K562 (cell line): ENCODE measurements around the gene SLC22A1. TPM values are rescaled to one million over a fixed set of nuclear protein-coding genes. Genes with fewer than 3 reads are reported as not detected.

ENCODE experiments used
- ATAC-seq: fragments of 200-7000 bp; cut with Tn5 transposase; 3 replicates; pipeline ENCODE4 v1.9.1; 2020; ENCODE audit warnings: moderate library complexity
- BruUV-seq: library from RNA; stranded (reverse); fragments of 400-500 nt; replicated peaks from 2 replicates; lab custom pipeline; 2021; lab: Mats Ljungman, UMichigan
- CTCF ChIA-PET: fragments of 300-600 bp; formaldehyde crosslinking; extraction: SDS; loops from one replicate; lab custom pipeline; 2021; ENCODE audit warnings: low intra/inter-chr PET ratio; lab: Yijun Ruan, JAX
- POLR2A ChIA-PET: fragments of 300-600, 350-650 bp; sonication (Branson Sonifier 250); formaldehyde crosslinking; extraction: SDS; loops from one replicate; lab custom pipeline; 2021; ENCODE audit warnings: antibody characterized with exemption, inconsistent platforms; lab: Yijun Ruan, JAX
- DNase-seq, 4 experiments: peaks; one replicate each; pipeline versions ENCODE4 v3.0.0 to v3.0.0-alpha.2; 2011 to 2018; ENCODE audit warnings: low spot score in 3 of 4, mixed read lengths in 3 of 4; ENCODE audit errors: extremely low read depth in 1 of 4
- FAIRE-seq: peaks from 2 replicates; lab custom pipeline; 2011; peaks lifted over from hg19 to GRCh38; lab: Jason Lieb, UNC
- H2AFZ ChIP-seq: 2 replicates; pipeline ENCODE4 v1.6.0; 2011; ENCODE audit warnings: low read depth, low read length, control low read depth, inconsistent platforms
- H3K27ac ChIP-seq: fragments of 200-600 bp; 3 replicates; pipeline ENCODE4 v1.8.0; 2011; ENCODE audit warnings: low read depth, mild to moderate bottlenecking, control low read depth, inconsistent platforms, low read length, moderate library complexity, mixed read lengths; ENCODE audit errors: extremely low read depth
- H3K27me3 ChIP-seq, 2 experiments: fragments of 300-600 bp in 1 of 2; 2 replicates in 1 of 2; 3 replicates in 1 of 2; pipeline versions ENCODE4 v1.6.0 to v1.8.0; 2011; ENCODE audit warnings: inconsistent platforms in 2 of 2, low read length in 2 of 2, mild to moderate bottlenecking in 1 of 2, mixed read lengths in 1 of 2, moderate library complexity in 1 of 2; ENCODE audit not compliant: control insufficient read depth in 2 of 2, insufficient read depth in 2 of 2
- H3K36me3 ChIP-seq: fragments of 300-600 bp; 3 replicates; pipeline ENCODE4 v1.8.0; 2011; ENCODE audit warnings: mild to moderate bottlenecking, low read length, inconsistent platforms; ENCODE audit not compliant: control insufficient read depth, insufficient read depth
- H3K4me1 ChIP-seq, 2 experiments: fragments of 200-600 bp in 1 of 2; replicated peaks in 1 of 2; 2 replicates in 1 of 2; 3 replicates in 1 of 2; pipeline versions ENCODE4 v1.5.1 to v1.8.0; 2011; ENCODE audit warnings: inconsistent platforms in 2 of 2, low read length in 2 of 2, mild to moderate bottlenecking in 1 of 2, mixed read lengths in 1 of 2, moderate library complexity in 1 of 2; ENCODE audit not compliant: control insufficient read depth in 2 of 2, insufficient read depth in 2 of 2
- H3K4me2 ChIP-seq: 2 replicates; pipeline ENCODE4 v1.6.1; 2011; ENCODE audit warnings: low read length, control low read depth, inconsistent platforms, mixed read lengths; ENCODE audit not compliant: insufficient read depth
- H3K4me3 ChIP-seq: fragments of 200-600 bp; sonication (generic), shearing (Covaris generic); 2 replicates; pipeline ENCODE4 v1.5.1; 2016; ENCODE audit warnings: control low read depth, inconsistent platforms
- H3K79me2 ChIP-seq: fragments of 200-600 bp; 3 replicates; pipeline ENCODE4 v1.8.0; 2011; ENCODE audit warnings: low read length, inconsistent platforms; ENCODE audit not compliant: control insufficient read depth, insufficient read depth
- H3K9ac ChIP-seq, 2 experiments: 2 replicates each; pipeline versions ENCODE4 v1.6.0 to v1.6.1; 2011; ENCODE audit warnings: low read depth in 2 of 2, low read length in 2 of 2, control low read depth in 1 of 2, inconsistent platforms in 1 of 2, mild to moderate bottlenecking in 1 of 2, mixed read lengths in 1 of 2; ENCODE audit not compliant: insufficient read depth in 1 of 2
- H3K9me1 ChIP-seq: one replicate; pipeline ENCODE4 v1.6.0; 2011; ENCODE audit warnings: inconsistent platforms, mild to moderate bottlenecking, low read length, moderate library complexity; ENCODE audit not compliant: control insufficient read depth, insufficient read depth
- H3K9me3 ChIP-seq: replicated peaks from 2 replicates; pipeline ENCODE4 v1.5.1; 2011; ENCODE audit warnings: low read depth, low read length, inconsistent platforms; ENCODE audit not compliant: control insufficient read depth, insufficient read depth
- H4K20me1 ChIP-seq: replicated peaks from 2 replicates; pipeline ENCODE4 v1.6.1; 2011; ENCODE audit warnings: low read length, inconsistent platforms, mixed read lengths; ENCODE audit not compliant: control insufficient read depth, insufficient read depth
- GABPB1 ChIP-seq: sonication (generic); formaldehyde crosslinking; IDR thresholded peaks from 2 replicates; pipeline ENCODE4 v1.8.0; 2022; ENCODE audit warnings: mild to moderate bottlenecking, missing genetic modification reagents
- ID3 ChIP-seq, 2 experiments: fragments of 250-450 bp in 1 of 2; fragments of 450-650 bp in 1 of 2; sonication (Bioruptor Pico) in 1 of 2; IDR thresholded peaks; 2 replicates each; pipeline versions ENCODE4 v1.6.1 to v1.8.0; 2016 to 2021; ENCODE audit warnings: mild to moderate bottlenecking in 2 of 2, moderate library complexity in 2 of 2, missing compliant biosample characterization in 1 of 2, missing genetic modification characterization in 1 of 2
- NKRF ChIP-seq: fragments of 450-650 bp; IDR thresholded peaks from 2 replicates; pipeline ENCODE4 v1.6.1; 2016; ENCODE audit warnings: borderline replicate concordance
- XRCC3 ChIP-seq: fragments of 450-650 bp; IDR thresholded peaks from 2 replicates; pipeline ENCODE4 v1.6.1; 2017; ENCODE audit warnings: mild to moderate bottlenecking, moderate library complexity
- ZNF263 ChIP-seq: sonication (generic); formaldehyde crosslinking; IDR thresholded peaks from 2 replicates; pipeline ENCODE4 v1.8.0; 2022; ENCODE audit warnings: mild to moderate bottlenecking, missing genetic modification reagents, borderline replicate concordance
- WGBS: fragments of 100-300 bp; shearing (Covaris generic); methylation state at CpG from one replicate; pipeline ENCODE4 v1.1.6; 2016; ENCODE audit warnings: low coverage, mixed read lengths; ENCODE audit not compliant: insufficient coverage; ENCODE audit errors: missing lambda C conversion rate; 5-methylcytosine and 5-hydroxymethylcytosine counted together
- in situ Hi-C: fragments of 300-500 bp; cut with MboI; formaldehyde crosslinking; loops from 4 replicates; pipeline ENCODE4 v1.15.0; 2018; ENCODE audit warnings: inconsistent platforms, mixed read lengths
- intact Hi-C: fragments of 100-400 bp; cut with micrococcal nuclease; formaldehyde crosslinking; loops from 2 replicates; pipeline ENCODE4 v1.14.2; 2022
- polyA plus RNA-seq, 8 experiments: library from polyadenylated mRNA; depleted of rRNA in 4 of 8; stranded (reverse) in 5 of 8; unstranded in 3 of 8; fragments of >200 nt; fragmentation: Nextera tagmentation in 2 of 8; fragmentation: Illumina TruSeq in 1 of 8; extraction: Ambion mirVana in 2 of 8; extraction: Trizol in 1 of 8; gene quantifications; 2 replicates each; pipeline versions ENCODE4 v1.2.1 to v1.2.3, GENCODE V29; 2011 to 2014; ENCODE audit warnings: inconsistent platforms in 1 of 8, missing spikeins in 1 of 8
- total RNA-seq, 7 experiments: library from RNA; depleted of rRNA in 6 of 7; stranded (reverse); fragments of >200 nt in 6 of 7; fragmentation: Illumina TruSeq in 2 of 7; extraction: Trizol in 2 of 7; gene quantifications; 2 replicates each; pipeline versions ENCODE4 v1.2.1 to v1.2.3, GENCODE V29; 2011 to 2021; ENCODE audit warnings: low replicate concordance in 1 of 7
- TF ChIP-seq, protein P1 (sequence below): fragments of 150-350 bp; conservative IDR thresholded peaks from 2 replicates; pipeline ENCODE4 v1.6.1; 2014; ENCODE audit warnings: low read length

Gene SLC22A1
- total and polyA plus RNA-seq, 9 of the 15 experiments (the other 6 are each of a cell fraction or from before 2014, with no cell fraction given) = 0.11 to 0.60 (median 0.26) TPM; not detected in 4

GRCh38 chr6:160128879-160129516 lies 7.4 kb downstream of the SLC22A1 start:
- Histone ChIP-seq H3K4me3 (no peak overlapping the region), H2AFZ (no peak overlapping the region), H4K20me1 (0 out of 2 replicates have a peak, but pooled peaks cover 4% of the 10 kb centered on the region), H3K79me2 (no peaks in the 10 kb centered on the region), H3K9me1 (no peaks in the 10 kb centered on the region), H3K4me1 (peaks cover 0 to 12% of the 10 kb centered on the region in 2 experiments; a peak in 3 of 5 replicates), H3K27me3 (peaks cover 43 to 61% of the 10 kb centered on the region in 2 experiments), H3K9me3 (no peaks in the 10 kb centered on the region), H3K27ac (no peak overlapping the region), H3K4me2 (no peak overlapping the region), H3K36me3 (no peaks in the 10 kb centered on the region), H3K9ac (no peak overlapping the region)
- ChIA-PET CTCF (interaction anchor here (0.7 kb wide), 1 partner anchor 10 kb away, joined by 4 read pairs; no protein-coding TSS in a partner anchor), POLR2A (no interaction called here)
- TF ChIP-seq NKRF = no peak
- no peak for TF ChIP-seq XRCC3
- no peak for TF ChIP-seq ID3 (CRISPR knock-in tag; IDR thresholded peaks at IDR 0.05)
- no peak for TF ChIP-seq ID3 (tag; IDR thresholded peaks at IDR 0.05)
- TF ChIP-seq, protein P1, sequence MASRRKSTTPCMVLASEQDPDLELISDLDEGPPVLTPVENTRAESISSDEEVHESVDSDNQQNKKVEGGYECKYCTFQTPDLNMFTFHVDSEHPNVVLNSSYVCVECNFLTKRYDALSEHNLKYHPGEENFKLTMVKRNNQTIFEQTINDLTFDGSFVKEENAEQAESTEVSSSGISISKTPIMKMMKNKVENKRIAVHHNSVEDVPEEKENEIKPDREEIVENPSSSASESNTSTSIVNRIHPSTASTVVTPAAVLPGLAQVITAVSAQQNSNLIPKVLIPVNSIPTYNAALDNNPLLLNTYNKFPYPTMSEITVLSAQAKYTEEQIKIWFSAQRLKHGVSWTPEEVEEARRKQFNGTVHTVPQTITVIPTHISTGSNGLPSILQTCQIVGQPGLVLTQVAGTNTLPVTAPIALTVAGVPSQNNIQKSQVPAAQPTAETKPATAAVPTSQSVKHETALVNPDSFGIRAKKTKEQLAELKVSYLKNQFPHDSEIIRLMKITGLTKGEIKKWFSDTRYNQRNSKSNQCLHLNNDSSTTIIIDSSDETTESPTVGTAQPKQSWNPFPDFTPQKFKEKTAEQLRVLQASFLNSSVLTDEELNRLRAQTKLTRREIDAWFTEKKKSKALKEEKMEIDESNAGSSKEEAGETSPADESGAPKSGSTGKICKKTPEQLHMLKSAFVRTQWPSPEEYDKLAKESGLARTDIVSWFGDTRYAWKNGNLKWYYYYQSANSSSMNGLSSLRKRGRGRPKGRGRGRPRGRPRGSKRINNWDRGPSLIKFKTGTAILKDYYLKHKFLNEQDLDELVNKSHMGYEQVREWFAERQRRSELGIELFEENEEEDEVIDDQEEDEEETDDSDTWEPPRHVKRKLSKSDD = no peak
- no peak for TF ChIP-seq GABPB1 (CRISPR knock-in tag)
- TF ChIP-seq ZNF263 (CRISPR knock-in tag) = no peak
- ATAC-seq = no peak
- no TSS peak for BruUV-seq
- intact Hi-C loops = no loop called here
- in situ Hi-C loops = no loop called here
- no peak for DNase-seq
- 5% methylated on average over 6 of the region's 6 CpGs for WGBS
- peak; percentile 51 for FAIRE-seq
